ENCODE results near the gene RGS6.

Gene RGS6

GRCh38 chr14:72448212-72448611 is 516.0 kb downstream of the RGS6 start:
- peaks cover 5% of the 10 kb centered on the region for H3K4me1 ChIP-seq (ENCODE audit: control insufficient read depth, insufficient read depth, low read length)
- no peaks in the 10 kb centered on the region for H3K36me3 ChIP-seq (ENCODE audit: control insufficient read depth in 2 of 2, insufficient read depth in 2 of 2, low read length in 2 of 2)
- no peak overlapping the region for H3K9ac ChIP-seq (ENCODE audit: low read length in 2 of 2)
- H3K27me3 ChIP-seq (ENCODE audit: control insufficient read depth in 1 of 2, insufficient read depth in 2 of 2, low read length in 2 of 2): peaks cover 0 to 3% of the 10 kb centered on the region in 2 donors
- H3K27ac ChIP-seq (ENCODE audit: low read length): no peak overlapping the region
- H3K9me3 ChIP-seq (ENCODE audit: control insufficient read depth in 2 of 2, low read length in 2 of 2): no peaks in the 10 kb centered on the region
- H3K4me3 ChIP-seq (ENCODE audit: low read length in 2 of 2): no peak overlapping the region

GRCh38 chr14:72450473-72451044 is 518.3 kb downstream of the RGS6 start:
- Histone ChIP-seq H3K4me3 (ENCODE audit: low read length in 2 of 2) (no peak overlapping the region), H3K27me3 (ENCODE audit: control insufficient read depth in 1 of 2, insufficient read depth in 2 of 2, low read length in 2 of 2) (peaks cover 0 to 3% of the 10 kb centered on the region in 2 donors), H3K9ac (ENCODE audit: low read length in 2 of 2) (no peak overlapping the region), H3K27ac (ENCODE audit: low read length) (no peak overlapping the region), H3K9me3 (ENCODE audit: control insufficient read depth in 2 of 2, low read length in 2 of 2) (no peaks in the 10 kb centered on the region), H3K36me3 (ENCODE audit: control insufficient read depth in 2 of 2, insufficient read depth in 2 of 2, low read length in 2 of 2) (no peaks in the 10 kb centered on the region), H3K4me1 (ENCODE audit: control insufficient read depth, insufficient read depth, low read length) (peaks cover 5% of the 10 kb centered on the region)

- Histone ChIP-seq H3K9ac (ENCODE audit: low read length in 2 of 2) (no peak overlapping the region), H3K27me3 (ENCODE audit: control insufficient read depth in 1 of 2, insufficient read depth in 2 of 2, low read length in 2 of 2) (peaks cover 0 to 3% of the 10 kb centered on the region in 2 donors), H3K27ac (ENCODE audit: low read length) (no peak overlapping the region), H3K9me3 (ENCODE audit: control insufficient read depth in 2 of 2, low read length in 2 of 2) (no peaks in the 10 kb centered on the region), H3K4me1 (ENCODE audit: control insufficient read depth, insufficient read depth, low read length) (peaks cover 5% of the 10 kb centered on the region), H3K4me3 (ENCODE audit: low read length in 2 of 2) (no peak overlapping the region), H3K36me3 (ENCODE audit: control insufficient read depth in 2 of 2, insufficient read depth in 2 of 2, low read length in 2 of 2) (no peaks in the 10 kb centered on the region)
Observed at GRCh38 chr14:72451054-72451972, 519.1 kb downstream of the RGS6 start.

- Histone ChIP-seq H3K9ac (ENCODE audit: low read length in 2 of 2) (no peak overlapping the region), H3K27me3 (ENCODE audit: control insufficient read depth in 1 of 2, insufficient read depth in 2 of 2, low read length in 2 of 2) (peaks cover 0 to 3% of the 10 kb centered on the region in 2 donors), H3K36me3 (ENCODE audit: control insufficient read depth in 2 of 2, insufficient read depth in 2 of 2, low read length in 2 of 2) (no peaks in the 10 kb centered on the region), H3K4me1 (ENCODE audit: control insufficient read depth, insufficient read depth, low read length) (peaks cover 5% of the 10 kb centered on the region), H3K27ac (ENCODE audit: low read length) (no peak overlapping the region), H3K4me3 (ENCODE audit: low read length in 2 of 2) (no peak overlapping the region), H3K9me3 (ENCODE audit: control insufficient read depth in 2 of 2, low read length in 2 of 2) (no peaks in the 10 kb centered on the region)
Observed at GRCh38 chr14:72452774-72453173, 520.5 kb downstream of the RGS6 start.

- Histone ChIP-seq H3K36me3 (ENCODE audit: control insufficient read depth in 2 of 2, insufficient read depth in 2 of 2, low read length in 2 of 2) (no peaks in the 10 kb centered on the region), H3K27me3 (ENCODE audit: control insufficient read depth in 1 of 2, insufficient read depth in 2 of 2, low read length in 2 of 2) (peaks cover 0 to 3% of the 10 kb centered on the region in 2 donors), H3K27ac (ENCODE audit: low read length) (no peak overlapping the region), H3K9ac (ENCODE audit: low read length in 2 of 2) (no peak overlapping the region), H3K4me3 (ENCODE audit: low read length in 2 of 2) (no peak overlapping the region), H3K4me1 (ENCODE audit: control insufficient read depth, insufficient read depth, low read length) (peaks cover 5% of the 10 kb centered on the region), H3K9me3 (ENCODE audit: control insufficient read depth in 2 of 2, low read length in 2 of 2) (no peaks in the 10 kb centered on the region)
Observed at GRCh38 chr14:72454388-72455160, 522.3 kb downstream of the RGS6 start.

- H3K4me1 ChIP-seq (ENCODE audit: control insufficient read depth, insufficient read depth, low read length): no peaks in the 10 kb centered on the region
- H3K9ac ChIP-seq (ENCODE audit: low read length in 2 of 2): no peak overlapping the region
- H3K9me3 ChIP-seq (ENCODE audit: control insufficient read depth in 2 of 2, low read length in 2 of 2): no peaks in the 10 kb centered on the region
- H3K27me3 ChIP-seq (ENCODE audit: control insufficient read depth in 1 of 2, insufficient read depth in 2 of 2, low read length in 2 of 2): peaks cover 0 to 2% of the 10 kb centered on the region in 2 donors
- no peaks in the 10 kb centered on the region for H3K36me3 ChIP-seq (ENCODE audit: control insufficient read depth in 2 of 2, insufficient read depth in 2 of 2, low read length in 2 of 2)
- no peak overlapping the region for H3K4me3 ChIP-seq (ENCODE audit: low read length in 2 of 2)
- no peak overlapping the region for H3K27ac ChIP-seq (ENCODE audit: low read length)
Observed at GRCh38 chr14:72457641-72458040, 525.4 kb downstream of the RGS6 start.

GRCh38 chr14:72462056-72462455 is 529.8 kb downstream of the RGS6 start:
- H3K9me3 ChIP-seq (ENCODE audit: control insufficient read depth in 2 of 2, low read length in 2 of 2): peaks cover under 1 to 2% of the 10 kb centered on the region in 2 donors
- no peaks in the 10 kb centered on the region for H3K27me3 ChIP-seq (ENCODE audit: control insufficient read depth in 1 of 2, insufficient read depth in 2 of 2, low read length in 2 of 2)
- H3K4me1 ChIP-seq (ENCODE audit: control insufficient read depth, insufficient read depth, low read length): no peaks in the 10 kb centered on the region
- H3K27ac ChIP-seq (ENCODE audit: low read length): no peak overlapping the region
- no peak overlapping the region for H3K4me3 ChIP-seq (ENCODE audit: low read length in 2 of 2)
- no peaks in the 10 kb centered on the region for H3K36me3 ChIP-seq (ENCODE audit: control insufficient read depth in 2 of 2, insufficient read depth in 2 of 2, low read length in 2 of 2)
- no peak overlapping the region for H3K9ac ChIP-seq (ENCODE audit: low read length in 2 of 2)

- no peaks in the 10 kb centered on the region for H3K36me3 ChIP-seq (ENCODE audit: control insufficient read depth in 2 of 2, insufficient read depth in 2 of 2, low read length in 2 of 2)
Observed at GRCh38 chr14:72463291-72463866, 531.1 kb downstream of the RGS6 start.

GRCh38 chr14:72464226-72464625 is 532.0 kb downstream of the RGS6 start:
- no peak overlapping the region for H3K4me3 ChIP-seq (ENCODE audit: low read length in 2 of 2)
- H3K4me1 ChIP-seq (ENCODE audit: control insufficient read depth, insufficient read depth, low read length): no peaks in the 10 kb centered on the region
- no peaks in the 10 kb centered on the region for H3K36me3 ChIP-seq (ENCODE audit: control insufficient read depth in 2 of 2, insufficient read depth in 2 of 2, low read length in 2 of 2)
- peaks cover 2 to 4% of the 10 kb centered on the region in 2 donors for H3K9me3 ChIP-seq (ENCODE audit: control insufficient read depth in 2 of 2, low read length in 2 of 2)
- H3K9ac ChIP-seq (ENCODE audit: low read length in 2 of 2): no peak overlapping the region
- no peaks in the 10 kb centered on the region for H3K27me3 ChIP-seq (ENCODE audit: control insufficient read depth in 1 of 2, insufficient read depth in 2 of 2, low read length in 2 of 2)
- H3K27ac ChIP-seq (ENCODE audit: low read length): no peak overlapping the region

More at GRCh38 chr14:72463291-72463866, 531.1 kb downstream of the RGS6 start:
- Histone ChIP-seq H3K4me1 (ENCODE audit: control insufficient read depth, insufficient read depth, low read length) (no peaks in the 10 kb centered on the region), H3K27ac (ENCODE audit: low read length) (no peak overlapping the region), H3K27me3 (ENCODE audit: control insufficient read depth in 1 of 2, insufficient read depth in 2 of 2, low read length in 2 of 2) (no peaks in the 10 kb centered on the region), H3K4me3 (ENCODE audit: low read length in 2 of 2) (no peak overlapping the region), H3K9ac (ENCODE audit: low read length in 2 of 2) (no peak overlapping the region), H3K9me3 (ENCODE audit: control insufficient read depth in 2 of 2, low read length in 2 of 2) (peaks cover 2 to 4% of the 10 kb centered on the region in 2 donors)

- Histone ChIP-seq H3K4me1 (ENCODE audit: control insufficient read depth, insufficient read depth, low read length) (no peaks in the 10 kb centered on the region), H3K27ac (ENCODE audit: low read length) (no peak overlapping the region), H3K27me3 (ENCODE audit: control insufficient read depth in 1 of 2, insufficient read depth in 2 of 2, low read length in 2 of 2) (no peaks in the 10 kb centered on the region), H3K9ac (ENCODE audit: low read length in 2 of 2) (no peak overlapping the region), H3K4me3 (ENCODE audit: low read length in 2 of 2) (no peak overlapping the region), H3K36me3 (ENCODE audit: control insufficient read depth in 2 of 2, insufficient read depth in 2 of 2, low read length in 2 of 2) (no peaks in the 10 kb centered on the region), H3K9me3 (ENCODE audit: control insufficient read depth in 2 of 2, low read length in 2 of 2) (peaks cover 2 to 4% of the 10 kb centered on the region in 2 donors)
Observed at GRCh38 chr14:72466325-72466724, 534.1 kb downstream of the RGS6 start.

Data from stomach smooth muscle (tissue), 2 donors.